Measurements from ENCODE around the gene MTA2. TPM values are rescaled to one million over a fixed set of nuclear protein-coding genes. Genes with fewer than 3 reads are reported as not detected.

Gene MTA2
- total RNA-seq, 1 experiment from 2014 or later = 135 TPM

GRCh38 chr11:62646825-62647608 lies 45.4 kb upstream of the MTA2 start:
- no peaks in the 10 kb centered on the region for H3K9me3 Mint-ChIP-seq (ENCODE audit: unreplicated experiment)
- CTCF ChIA-PET = interaction anchor here (1.6 kb wide), 1 partner anchor 56 kb away, joined by 11 read pairs; the partner anchor contains the start of gene TUT1

GRCh38 chr11:62645946-62646824 lies 44.5 kb upstream of the MTA2 start, which contains the start of gene GANAB:
Gene GANAB (minus strand): TSS chr11:62646613. CDS start chr11:62646599, 14 bp downstream.
- Histone ChIP-seq H3K4me1 (peaks cover 17% of the 10 kb centered on the region), H3K27me3 (replicated peaks; ENCODE audit: control insufficient read depth, insufficient read depth, low read length) (no peaks in the 10 kb centered on the region), H3K36me3 (ENCODE audit: control insufficient read depth, insufficient read depth, low read length) (peaks cover 5% of the 10 kb centered on the region), H3K9me3 (no peaks in the 10 kb centered on the region), H3K4me3 (ENCODE audit: low read depth, low read length) (peak within 1 kb of the TSS; percentile 66)
- peak; percentile 99 for DNase-seq
- ChIA-PET POLR2A (interaction anchor here (0.6 to 4.5 kb wide), 16 partner anchors 18 to 387 kb away, joined by 3 to 43 read pairs (median 4); partner anchors contain the start of genes B3GAT3, C11orf98, CSKMT and LBHD1), CTCF (interaction anchor here (0.7 to 1.6 kb wide), 2 partner anchors 55 to 108 kb away, joined by 4 to 11 read pairs; partner anchors contain the start of genes TUT1 and ZBTB3)
- Mint-ChIP-seq H3K27ac (ENCODE audit: unreplicated experiment) (peak within 1 kb of the TSS; percentile 91), H3K27me3 (ENCODE audit: insufficient read depth, unreplicated experiment) (no peaks in the 10 kb centered on the region), H3K9me3 (ENCODE audit: unreplicated experiment) (no peaks in the 10 kb centered on the region), H3K4me1 (ENCODE audit: low read depth, unreplicated experiment) (no peaks in the 10 kb centered on the region), H3K36me3 (ENCODE audit: insufficient read depth, unreplicated experiment) (peaks cover 65% of the 10 kb centered on the region), H3K4me3 (ENCODE audit: unreplicated experiment) (peak within 1 kb of the TSS; percentile 91)
- no peak for TF ChIP-seq CTCF (IDR thresholded peaks at IDR 0.05; ENCODE audit: insufficient read depth in 1 of 2, low read depth in 1 of 2, low read length in 1 of 2, severe bottlenecking in 1 of 2, unreplicated experiment in 1 of 2)
- BruUV-seq (replicated peaks) = TSS peak; percentile 51
- intact Hi-C loops (cut with micrococcal nuclease; ENCODE audit: unreplicated experiment) = loop anchor here (1.0 to 5.0 kb wide), 4 partner anchors 19 to 55 kb away; partner anchors contain the start of genes C11orf98, CSKMT, EML3 and ROM1

More at GRCh38 chr11:62646825-62647608, 45.4 kb upstream of the MTA2 start:
- Histone ChIP-seq H3K27me3 (replicated peaks; ENCODE audit: control insufficient read depth, insufficient read depth, low read length) (no peaks in the 10 kb centered on the region), H3K4me1 (peaks cover 19% of the 10 kb centered on the region), H3K4me3 (ENCODE audit: low read depth, low read length) (no peak overlapping the region), H3K9me3 (no peaks in the 10 kb centered on the region), H3K36me3 (ENCODE audit: control insufficient read depth, insufficient read depth, low read length) (peaks cover 5% of the 10 kb centered on the region)
- no peak for DNase-seq
- Mint-ChIP-seq H3K27ac (ENCODE audit: unreplicated experiment) (peak overlapping the region; percentile 91), H3K4me1 (ENCODE audit: low read depth, unreplicated experiment) (peaks cover under 1% of the 10 kb centered on the region), H3K4me3 (ENCODE audit: unreplicated experiment) (peak overlapping the region; percentile 91), H3K36me3 (ENCODE audit: insufficient read depth, unreplicated experiment) (peaks cover 59% of the 10 kb centered on the region), H3K27me3 (ENCODE audit: insufficient read depth, unreplicated experiment) (no peaks in the 10 kb centered on the region)
- no peak for TF ChIP-seq CTCF (IDR thresholded peaks at IDR 0.05; ENCODE audit: insufficient read depth in 1 of 2, low read depth in 1 of 2, low read length in 1 of 2, severe bottlenecking in 1 of 2, unreplicated experiment in 1 of 2)
- POLR2A ChIA-PET = interaction anchor here (0.6 to 4.5 kb wide), 11 partner anchors 18 to 194 kb away, joined by 3 to 43 read pairs (median 4); partner anchors contain the start of genes B3GAT3, C11orf98, CSKMT and LBHD1
- no TSS peak for BruUV-seq (replicated peaks)
- intact Hi-C loops (cut with micrococcal nuclease; ENCODE audit: unreplicated experiment) = loop anchor here (1.0 to 5.0 kb wide), 4 partner anchors 18 to 56 kb away; partner anchors contain the start of genes C11orf98, CSKMT, EML3 and ROM1

Measured in Caco-2 (cell line).